OCI-LY1 (cell line): ENCODE measurements around the gene MYH16.

Experiments used
- EZH2 ChIP-seq: fragments of 200-600 bp; sonication (generic), shearing (Covaris generic); IDR thresholded peaks from 2 replicates; pipeline ENCODE4 v1.8.0; 2017; ENCODE audit warnings: borderline replicate concordance, mixed run types, mild to moderate bottlenecking, antibody characterized with exemption, low read length, moderate library complexity, mixed read lengths
- TF ChIP-seq, protein P1 (sequence below): fragments of 200-600 bp; sonication (generic), shearing (Covaris generic); IDR thresholded peaks from 2 replicates; pipeline ENCODE4 v1.5.1; 2017; ENCODE audit warnings: mild to moderate bottlenecking, antibody characterized with exemption, low read length, moderate library complexity, mixed read lengths

DNA sequence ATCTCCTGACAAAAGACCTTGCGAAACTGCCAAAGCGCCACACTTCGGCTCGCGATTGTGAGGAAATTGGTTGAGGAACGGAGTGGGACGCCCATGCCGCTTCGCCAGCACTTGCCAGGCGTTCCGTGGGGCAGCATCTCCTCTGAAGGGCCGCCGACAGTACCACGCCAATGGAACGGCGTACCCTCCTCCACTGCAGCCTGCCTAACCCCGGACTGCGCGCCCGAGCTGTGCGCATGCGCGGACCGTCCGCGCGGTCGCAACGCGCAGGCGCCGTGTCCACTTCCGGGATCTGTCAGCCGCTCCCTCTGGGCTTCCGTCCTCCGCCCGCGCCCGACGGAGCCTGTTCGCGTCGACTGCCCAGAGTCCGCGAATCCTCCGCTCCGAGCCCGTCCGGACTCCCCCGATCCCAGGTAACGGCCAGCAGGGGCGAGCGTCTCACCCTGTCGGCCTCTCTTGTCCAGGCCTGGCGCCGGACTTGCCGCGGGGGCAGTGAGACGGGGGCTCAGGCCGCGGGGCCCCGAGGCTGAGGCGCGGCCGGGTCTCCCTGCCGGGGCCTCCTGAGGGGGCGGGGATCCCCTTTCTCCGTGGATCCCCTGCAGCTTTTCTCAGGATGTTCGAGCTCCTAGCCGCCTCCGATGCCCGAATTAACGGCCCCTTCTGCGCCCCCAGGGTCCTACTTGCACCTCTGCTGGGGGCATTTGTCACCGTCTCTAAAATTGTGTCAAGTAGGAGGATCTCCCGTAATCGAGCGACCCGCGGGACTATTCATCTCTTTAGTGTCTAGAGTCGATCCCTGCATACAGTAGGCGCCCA, 53.2 kb downstream of the MYH16 start, which contains the start of gene ARPC1A:
- TF ChIP-seq, protein P1, sequence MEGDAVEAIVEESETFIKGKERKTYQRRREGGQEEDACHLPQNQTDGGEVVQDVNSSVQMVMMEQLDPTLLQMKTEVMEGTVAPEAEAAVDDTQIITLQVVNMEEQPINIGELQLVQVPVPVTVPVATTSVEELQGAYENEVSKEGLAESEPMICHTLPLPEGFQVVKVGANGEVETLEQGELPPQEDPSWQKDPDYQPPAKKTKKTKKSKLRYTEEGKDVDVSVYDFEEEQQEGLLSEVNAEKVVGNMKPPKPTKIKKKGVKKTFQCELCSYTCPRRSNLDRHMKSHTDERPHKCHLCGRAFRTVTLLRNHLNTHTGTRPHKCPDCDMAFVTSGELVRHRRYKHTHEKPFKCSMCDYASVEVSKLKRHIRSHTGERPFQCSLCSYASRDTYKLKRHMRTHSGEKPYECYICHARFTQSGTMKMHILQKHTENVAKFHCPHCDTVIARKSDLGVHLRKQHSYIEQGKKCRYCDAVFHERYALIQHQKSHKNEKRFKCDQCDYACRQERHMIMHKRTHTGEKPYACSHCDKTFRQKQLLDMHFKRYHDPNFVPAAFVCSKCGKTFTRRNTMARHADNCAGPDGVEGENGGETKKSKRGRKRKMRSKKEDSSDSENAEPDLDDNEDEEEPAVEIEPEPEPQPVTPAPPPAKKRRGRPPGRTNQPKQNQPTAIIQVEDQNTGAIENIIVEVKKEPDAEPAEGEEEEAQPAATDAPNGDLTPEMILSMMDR = no peak
- no peak for TF ChIP-seq EZH2
